Measurements from ENCODE around the gene TMEM187. TPM values are rescaled to one million over a fixed set of nuclear protein-coding genes. Genes with fewer than 3 reads are reported as not detected.

The TMEM187 gene
- total and polyA plus RNA-seq, 12 donors: 4.0 to 29.2 (median 12.9) TPM

DNA sequence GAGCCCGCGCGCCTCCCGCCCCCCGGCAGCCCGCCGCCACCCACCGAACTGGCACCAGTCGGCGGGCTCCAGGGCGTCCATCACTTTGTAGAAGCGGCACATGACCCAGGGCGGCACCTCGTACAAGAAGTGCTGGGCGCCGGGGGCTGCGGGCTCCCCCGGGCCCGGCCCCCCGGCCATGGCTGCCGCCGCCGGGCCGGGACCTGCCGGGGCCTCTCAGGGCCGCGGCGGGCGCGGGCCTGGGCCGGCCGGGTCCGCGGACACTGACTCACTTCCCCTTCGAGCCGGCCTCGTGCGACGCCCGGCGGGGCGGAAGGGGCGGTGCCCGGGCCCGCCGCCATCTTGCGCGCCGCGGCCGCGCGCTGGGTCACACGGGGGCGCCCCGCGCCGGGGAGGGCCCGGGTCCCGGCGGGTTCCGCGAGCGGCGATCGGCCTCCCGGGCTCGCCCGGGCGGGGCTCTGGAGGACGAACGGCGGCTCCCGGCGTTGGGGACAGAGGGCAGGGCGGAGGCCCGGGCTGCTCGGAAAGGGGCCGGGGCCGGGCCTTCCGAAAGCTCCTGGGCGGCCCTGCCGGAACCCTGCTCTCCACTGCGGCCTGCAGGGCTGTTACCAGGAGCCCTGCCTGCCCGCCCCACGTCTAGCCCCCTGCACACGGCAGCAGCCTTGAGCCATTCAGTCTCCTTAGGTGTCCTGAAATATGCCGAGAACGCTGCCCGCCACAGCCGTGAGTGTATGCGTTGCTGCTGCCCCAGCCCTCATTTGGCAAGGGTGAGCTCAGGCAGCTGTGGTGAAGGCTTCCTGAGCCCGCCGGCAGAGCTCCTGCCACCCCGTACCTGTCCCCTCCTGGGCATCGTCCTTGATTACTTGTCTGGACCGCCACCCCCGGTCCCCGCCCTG, 47.3 kb downstream of the TMEM187 start, which contains the start of gene IRAK1:
IRAK1 (minus strand) TSS at position 270 of the 896 bp plus-strand sequence; CDS start at position 180, 90 bp downstream.
- peak within 1 kb of the TSS in 3 of 4 donors; percentile 14 to 63 (median 28) for H3K4me3 ChIP-seq
- intact Hi-C loops (cut with DNase I): no loop called here
- TF ChIP-seq, protein P1, sequence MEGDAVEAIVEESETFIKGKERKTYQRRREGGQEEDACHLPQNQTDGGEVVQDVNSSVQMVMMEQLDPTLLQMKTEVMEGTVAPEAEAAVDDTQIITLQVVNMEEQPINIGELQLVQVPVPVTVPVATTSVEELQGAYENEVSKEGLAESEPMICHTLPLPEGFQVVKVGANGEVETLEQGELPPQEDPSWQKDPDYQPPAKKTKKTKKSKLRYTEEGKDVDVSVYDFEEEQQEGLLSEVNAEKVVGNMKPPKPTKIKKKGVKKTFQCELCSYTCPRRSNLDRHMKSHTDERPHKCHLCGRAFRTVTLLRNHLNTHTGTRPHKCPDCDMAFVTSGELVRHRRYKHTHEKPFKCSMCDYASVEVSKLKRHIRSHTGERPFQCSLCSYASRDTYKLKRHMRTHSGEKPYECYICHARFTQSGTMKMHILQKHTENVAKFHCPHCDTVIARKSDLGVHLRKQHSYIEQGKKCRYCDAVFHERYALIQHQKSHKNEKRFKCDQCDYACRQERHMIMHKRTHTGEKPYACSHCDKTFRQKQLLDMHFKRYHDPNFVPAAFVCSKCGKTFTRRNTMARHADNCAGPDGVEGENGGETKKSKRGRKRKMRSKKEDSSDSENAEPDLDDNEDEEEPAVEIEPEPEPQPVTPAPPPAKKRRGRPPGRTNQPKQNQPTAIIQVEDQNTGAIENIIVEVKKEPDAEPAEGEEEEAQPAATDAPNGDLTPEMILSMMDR (IDR thresholded peaks at IDR 0.05): no peak
- TF ChIP-seq POLR2A (IDR thresholded peaks at IDR 0.05): peak; percentile 18 to 47
- H3K27ac ChIP-seq: peak within 1 kb of the TSS; percentile 39 to 97 (median 90)
- peaks cover 4% of the 10 kb centered on the region for H3K27me3 ChIP-seq
- peaks cover 0 to 21% of the 10 kb centered on the region in 2 donors for H3K36me3 ChIP-seq (replicated peaks in 1 of 2)
- WGBS, 4 donors: 1 to 55% (median 13%) methylated on average over 11 to 67 of the region's 99 CpGs
- H3K4me1 ChIP-seq (replicated peaks in 1 of 2): peaks cover 0 to 20% of the 10 kb centered on the region in 2 donors
- no peaks in the 10 kb centered on the region for H3K9me3 ChIP-seq (replicated peaks in 1 of 3)
- peak in 6 of 7 donors; percentile 51 to 68 (median 58) for DNase-seq

DNA sequence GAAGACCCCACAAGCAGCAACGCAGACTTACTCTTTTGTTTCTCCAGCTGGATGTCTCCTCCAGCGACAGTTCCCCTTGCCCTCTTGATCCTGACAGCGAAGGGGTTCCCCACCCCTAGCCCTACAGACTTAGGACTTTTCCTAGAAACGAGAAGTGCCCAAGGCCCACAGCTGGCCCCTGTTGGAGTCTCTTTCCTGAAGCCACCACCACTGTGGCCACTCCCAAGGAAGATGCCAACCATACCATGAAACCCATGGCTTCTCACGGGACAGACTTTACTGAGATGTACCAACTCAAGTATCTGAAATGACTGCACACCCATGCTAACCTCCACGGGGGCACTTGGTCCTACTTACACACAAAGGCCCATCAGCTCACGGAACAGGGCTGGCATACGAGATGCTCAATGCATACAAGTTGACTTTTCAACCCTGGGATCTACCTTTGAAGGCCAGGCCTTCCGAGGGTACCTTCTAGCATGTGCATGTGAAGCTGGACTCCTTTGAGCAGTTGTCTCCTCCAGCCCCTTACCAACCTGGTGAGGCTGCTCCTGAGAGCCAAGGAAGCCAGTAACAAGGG, 48.1 kb downstream of the TMEM187 start:
- Histone ChIP-seq H3K4me3 (peak overlapping the region in 1 of 4 donors; percentile 63), H3K36me3 (replicated peaks in 1 of 2) (peaks cover 0 to 18% of the 10 kb centered on the region in 2 donors), H3K27ac (peak overlapping the region; percentile 39 to 97 (median 90)), H3K4me1 (replicated peaks in 1 of 2) (peaks cover 0 to 20% of the 10 kb centered on the region in 2 donors), H3K9me3 (replicated peaks in 1 of 3) (no peaks in the 10 kb centered on the region), H3K27me3 (peaks cover 4% of the 10 kb centered on the region)
- 17 to 74% (median 63%) methylated on average over 3 to 9 of the region's 9 CpGs for WGBS, 4 donors
- no peak for DNase-seq
- no peak for TF ChIP-seq POLR2A (IDR thresholded peaks at IDR 0.05)
- TF ChIP-seq, protein P1 (IDR thresholded peaks at IDR 0.05): no peak
- intact Hi-C loops (cut with DNase I): no loop called here

DNA sequence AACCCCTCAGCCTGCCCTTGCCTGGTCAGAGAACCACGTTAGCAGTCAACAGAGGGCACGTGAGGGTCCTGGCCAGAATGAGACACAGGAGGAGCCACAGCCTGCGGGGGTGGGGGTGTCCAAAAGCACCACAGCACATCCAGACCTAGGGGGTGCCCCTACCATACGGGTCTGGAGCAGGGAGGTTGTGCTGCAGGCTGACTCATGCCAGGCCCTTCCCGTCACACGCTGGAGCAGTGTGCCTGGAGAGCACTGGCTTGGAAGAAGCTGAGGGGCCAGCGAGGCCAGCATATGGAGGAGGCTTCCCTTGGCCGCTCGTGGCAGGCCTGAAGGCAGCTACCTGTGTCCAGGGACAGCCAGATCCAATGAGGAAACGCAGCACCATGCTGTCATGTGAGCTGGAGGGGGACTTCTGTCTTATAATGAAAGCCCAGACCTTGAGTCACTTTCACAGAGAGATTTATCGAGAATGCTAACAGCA, 48.6 kb downstream of the TMEM187 start:
- H3K27ac ChIP-seq: peak overlapping the region; percentile 39 to 97 (median 85)
- peak in 1 of 2 donors; percentile 15 for TF ChIP-seq POLR2A (IDR thresholded peaks at IDR 0.05)
- TF ChIP-seq, protein P1 (IDR thresholded peaks at IDR 0.05): no peak
- WGBS, 4 donors: 41 to 67% (median 54%) methylated on average over 2 to 11 of the region's 11 CpGs
- DNase-seq: peak in 6 of 7 donors; percentile 42 to 64 (median 57)
- peaks cover 0 to 13% of the 10 kb centered on the region in 2 donors for H3K36me3 ChIP-seq (replicated peaks in 1 of 2)
- peaks cover 4% of the 10 kb centered on the region for H3K27me3 ChIP-seq
- peaks cover 0 to 20% of the 10 kb centered on the region in 2 donors for H3K4me1 ChIP-seq (replicated peaks in 1 of 2)
- H3K9me3 ChIP-seq (replicated peaks in 1 of 3): no peaks in the 10 kb centered on the region
- intact Hi-C loops (cut with DNase I): no loop called here
- H3K4me3 ChIP-seq: no peak overlapping the region

DNA sequence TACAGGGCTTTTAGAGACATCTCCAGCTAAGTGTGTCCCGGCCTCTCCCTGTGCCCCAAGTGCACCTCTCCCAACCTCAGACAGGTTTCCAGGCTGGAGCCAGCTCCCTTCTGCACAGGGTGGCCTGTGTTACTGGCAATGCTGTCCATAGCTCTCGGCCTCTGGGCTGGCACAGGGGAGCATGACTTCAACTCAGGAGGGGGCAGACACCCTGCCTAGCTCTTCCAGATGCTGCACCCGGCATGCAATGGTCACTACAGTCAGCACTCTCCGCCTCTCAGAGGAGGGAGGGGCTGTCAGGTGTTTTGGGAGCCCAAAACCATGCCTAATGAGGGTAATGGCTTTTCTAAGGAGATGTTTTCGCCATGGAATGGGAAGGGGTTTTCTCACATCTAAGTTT, 49.6 kb downstream of the TMEM187 start:
- H3K27ac ChIP-seq: peak overlapping the region in 2 of 5 donors; percentile 38 to 57
- WGBS, 4 donors: 55 to 100% (median 75%) methylated on average over 1 to 5 of the region's 5 CpGs
- peaks cover 4% of the 10 kb centered on the region for H3K27me3 ChIP-seq
- DNase-seq: no peak
- intact Hi-C loops (cut with DNase I): no loop called here
- H3K36me3 ChIP-seq (replicated peaks in 1 of 2): peaks cover 0 to 4% of the 10 kb centered on the region in 2 donors
- TF ChIP-seq, protein P1 (IDR thresholded peaks at IDR 0.05): no peak
- no peak for TF ChIP-seq POLR2A (IDR thresholded peaks at IDR 0.05)
- peaks cover 0 to 20% of the 10 kb centered on the region in 2 donors for H3K4me1 ChIP-seq (replicated peaks in 1 of 2)
- H3K4me3 ChIP-seq: no peak overlapping the region
- H3K9me3 ChIP-seq (replicated peaks in 1 of 3): no peaks in the 10 kb centered on the region

Measured in adrenal gland (tissue), 12 donors.